Activated T-cell treated with anti-CD3 and anti-CD28 coated beads, Interleukin-2, amount 50 U/mL, for 24 hours (primary cell): ENCODE data around the gene TRMT6.

Experiments used
- DNase-seq: peaks from one replicate; pipeline ENCODE4 v3.0.0-alpha.2; 2020
- H3K27ac Mint-ChIP-seq: 2 replicates; pipeline ENCODE4 v1.8.0; 2020; ENCODE audit warnings: mild to moderate bottlenecking, mixed read lengths
- H3K27me3 Mint-ChIP-seq: 2 replicates; pipeline ENCODE4 v1.8.0; 2020; ENCODE audit warnings: mixed read lengths
- H3K36me3 Mint-ChIP-seq: 2 replicates; pipeline ENCODE4 v1.8.0; 2020; ENCODE audit warnings: low read depth, mixed read lengths
- H3K4me1 Mint-ChIP-seq: 2 replicates; pipeline ENCODE4 v1.8.0; 2020; ENCODE audit warnings: low read depth, mixed read lengths
- H3K4me3 Mint-ChIP-seq: 2 replicates; pipeline ENCODE4 v1.8.0; 2020; ENCODE audit warnings: mild to moderate bottlenecking, moderate library complexity, mixed read lengths
- H3K9me3 Mint-ChIP-seq: 2 replicates; pipeline ENCODE4 v1.8.0; 2020; ENCODE audit warnings: mixed read lengths

The TRMT6 gene

GRCh38 chr20:5895626-5896025 lies 54.7 kb downstream of the TRMT6 start:
- no peak for DNase-seq

GRCh38 chr20:5893621-5894020 lies 56.7 kb downstream of the TRMT6 start:
- no peak for DNase-seq
- Mint-ChIP-seq H3K27me3 (peaks cover 30% of the 10 kb centered on the region), H3K4me1 (no peaks in the 10 kb centered on the region), H3K9me3 (no peaks in the 10 kb centered on the region), H3K36me3 (no peaks in the 10 kb centered on the region), H3K4me3 (no peak overlapping the region), H3K27ac (no peak overlapping the region)

More at GRCh38 chr20:5895626-5896025, 54.7 kb downstream of the TRMT6 start:
- Mint-ChIP-seq H3K4me3 (no peak overlapping the region), H3K27me3 (peaks cover 30% of the 10 kb centered on the region), H3K9me3 (no peaks in the 10 kb centered on the region), H3K27ac (no peak overlapping the region), H3K4me1 (no peaks in the 10 kb centered on the region), H3K36me3 (no peaks in the 10 kb centered on the region)

GRCh38 chr20:5893052-5893451 lies 57.3 kb downstream of the TRMT6 start:
- Mint-ChIP-seq H3K4me1 (no peaks in the 10 kb centered on the region), H3K4me3 (no peak overlapping the region), H3K27me3 (peaks cover 30% of the 10 kb centered on the region), H3K27ac (no peak overlapping the region), H3K36me3 (no peaks in the 10 kb centered on the region), H3K9me3 (no peaks in the 10 kb centered on the region)
- DNase-seq, result no peak

- Mint-ChIP-seq H3K4me1 (no peaks in the 10 kb centered on the region), H3K27me3 (peaks cover 16% of the 10 kb centered on the region), H3K27ac (no peak overlapping the region), H3K4me3 (no peak overlapping the region), H3K36me3 (no peaks in the 10 kb centered on the region), H3K9me3 (no peaks in the 10 kb centered on the region)
- no peak for DNase-seq
Observed at GRCh38 chr20:5890773-5891441, 59.4 kb downstream of the TRMT6 start.

- peaks cover 3% of the 10 kb centered on the region for H3K27me3 Mint-ChIP-seq
- no peaks in the 10 kb centered on the region for H3K9me3 Mint-ChIP-seq
- H3K4me3 Mint-ChIP-seq, result no peak overlapping the region
- no peak overlapping the region for H3K27ac Mint-ChIP-seq
- no peak for DNase-seq
- no peaks in the 10 kb centered on the region for H3K36me3 Mint-ChIP-seq
- H3K4me1 Mint-ChIP-seq, result no peaks in the 10 kb centered on the region
Observed at GRCh38 chr20:5888041-5888440, 62.3 kb downstream of the TRMT6 start.

GRCh38 chr20:5887386-5887785 lies 62.9 kb downstream of the TRMT6 start:
- H3K36me3 Mint-ChIP-seq, result no peaks in the 10 kb centered on the region
- DNase-seq, result no peak
- H3K27ac Mint-ChIP-seq, result no peak overlapping the region
- peaks cover 3% of the 10 kb centered on the region for H3K27me3 Mint-ChIP-seq
- H3K9me3 Mint-ChIP-seq, result no peaks in the 10 kb centered on the region
- no peak overlapping the region for H3K4me3 Mint-ChIP-seq
- H3K4me1 Mint-ChIP-seq, result no peaks in the 10 kb centered on the region
